ENCODE measurements around the gene GRAMD1B.

GRCh38 chr11:123582992-123583504 is 153.0 kb downstream of the GRAMD1B start:
- TF ChIP-seq CTCF (IDR thresholded peaks at IDR 0.05) (no peak), EP300 (IDR thresholded peaks at IDR 0.05) (no peak), POLR2A (IDR thresholded peaks at IDR 0.05) (no peak)
